Liver (tissue), 3 donors: Measurements from ENCODE around the gene KDM7A.

Experiments
- EGR1 ChIP-seq, 2 donors: IDR thresholded peaks; 2 replicates each; pipeline ENCODE4 v1.6.1; 2016 to 2018; ENCODE audit warnings: antibody characterized with exemption in 2 of 2, low read depth in 2 of 2
- FOXA2 ChIP-seq: IDR thresholded peaks from 2 replicates; pipeline ENCODE4 v1.6.1; 2016; ENCODE audit warnings: antibody characterized with exemption
- GABPA ChIP-seq, 2 donors: IDR thresholded peaks in 1 of 2; conservative IDR thresholded peaks in 1 of 2; 2 replicates each; pipeline ENCODE4 v1.6.1; 2016; ENCODE audit warnings: antibody characterized with exemption in 2 of 2, mild to moderate bottlenecking in 1 of 2, moderate library complexity in 1 of 2
- JUND ChIP-seq, 2 donors: IDR thresholded peaks; 2 replicates each; pipeline ENCODE4 v1.6.1; 2016; ENCODE audit warnings: antibody characterized with exemption in 2 of 2
- NR2F2 ChIP-seq: IDR thresholded peaks from 2 replicates; pipeline ENCODE4 v1.6.1; 2016; ENCODE audit warnings: antibody characterized with exemption
- RAD21 ChIP-seq, 2 donors: IDR thresholded peaks; 2 replicates each; pipeline ENCODE4 v1.6.1; 2016; ENCODE audit warnings: antibody characterized with exemption in 2 of 2, mild to moderate bottlenecking in 2 of 2
- RXRA ChIP-seq, 2 donors: IDR thresholded peaks; 2 replicates each; pipeline ENCODE4 v1.6.1; 2017 to 2018; ENCODE audit warnings: antibody characterized with exemption in 2 of 2, mild to moderate bottlenecking in 1 of 2
- SP1 ChIP-seq: IDR thresholded peaks from 2 replicates; pipeline ENCODE4 v1.6.1; 2018; ENCODE audit warnings: antibody characterized with exemption, mild to moderate bottlenecking
- YY1 ChIP-seq: IDR thresholded peaks from 2 replicates; pipeline ENCODE4 v1.6.1; 2016; ENCODE audit warnings: antibody characterized with exemption, mild to moderate bottlenecking
- TF ChIP-seq, protein P1 (sequence below): IDR thresholded peaks from 2 replicates; pipeline ENCODE4 v1.6.1; 2016; ENCODE audit warnings: antibody characterized with exemption
- TF ChIP-seq, protein P2 (sequence below): fragments of 150-350 bp; IDR thresholded peaks from 2 replicates; pipeline ENCODE4 v1.5.1; 2017; ENCODE audit warnings: improper control_type of control experiment, low read depth, low read length; ENCODE audit not compliant: missing input control
- TF ChIP-seq, protein P3 (sequence below): IDR thresholded peaks from 2 replicates; pipeline ENCODE4 v1.6.1; 2016; ENCODE audit warnings: antibody characterized with exemption
- TF ChIP-seq, protein P4 (sequence below): IDR thresholded peaks from 2 replicates; pipeline ENCODE4 v1.6.1; 2016; ENCODE audit warnings: antibody characterized with exemption
- TF ChIP-seq, protein P5 (sequence below): IDR thresholded peaks from 2 replicates; pipeline ENCODE4 v1.6.1; 2016; ENCODE audit warnings: antibody characterized with exemption, mild to moderate bottlenecking
- donor health status: healthy.
- donor health status: healthy.

DNA sequence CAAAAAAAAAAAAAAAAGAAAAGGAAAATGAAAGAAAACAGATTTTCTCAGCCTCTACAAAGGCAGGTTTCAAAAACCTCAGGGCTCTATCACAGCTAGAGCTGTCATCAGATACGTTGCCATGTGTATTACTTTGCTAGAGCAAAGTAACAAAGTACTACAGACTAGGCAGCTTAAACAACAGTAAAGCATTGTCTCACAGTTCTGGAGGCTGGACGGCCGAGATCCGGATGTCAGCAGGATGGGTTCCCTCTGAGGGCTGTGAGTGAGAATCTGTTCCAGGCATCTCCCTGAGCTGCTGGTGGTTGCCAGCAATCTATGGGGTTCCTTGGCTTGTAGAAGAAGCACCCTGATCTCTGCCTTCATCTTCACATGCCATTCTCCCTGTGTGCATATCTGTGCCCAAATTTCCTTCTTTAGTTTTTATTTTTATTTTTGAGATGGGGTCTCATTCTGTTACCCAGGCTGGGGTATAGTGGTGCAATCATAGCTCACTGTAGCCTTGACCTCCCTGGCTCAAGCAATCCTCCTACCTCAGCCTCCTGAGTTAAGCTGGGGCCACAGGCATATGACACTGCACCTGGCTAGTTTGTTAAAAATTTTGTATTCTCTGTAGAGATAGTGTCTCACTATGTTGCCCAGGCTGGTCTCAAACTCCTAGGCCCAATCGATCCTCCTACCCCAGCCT is 48.9 kb upstream of the KDM7A start:
- no peak for TF ChIP-seq RAD21 (IDR thresholded peaks at IDR 0.05)
- TF ChIP-seq, protein P1, sequence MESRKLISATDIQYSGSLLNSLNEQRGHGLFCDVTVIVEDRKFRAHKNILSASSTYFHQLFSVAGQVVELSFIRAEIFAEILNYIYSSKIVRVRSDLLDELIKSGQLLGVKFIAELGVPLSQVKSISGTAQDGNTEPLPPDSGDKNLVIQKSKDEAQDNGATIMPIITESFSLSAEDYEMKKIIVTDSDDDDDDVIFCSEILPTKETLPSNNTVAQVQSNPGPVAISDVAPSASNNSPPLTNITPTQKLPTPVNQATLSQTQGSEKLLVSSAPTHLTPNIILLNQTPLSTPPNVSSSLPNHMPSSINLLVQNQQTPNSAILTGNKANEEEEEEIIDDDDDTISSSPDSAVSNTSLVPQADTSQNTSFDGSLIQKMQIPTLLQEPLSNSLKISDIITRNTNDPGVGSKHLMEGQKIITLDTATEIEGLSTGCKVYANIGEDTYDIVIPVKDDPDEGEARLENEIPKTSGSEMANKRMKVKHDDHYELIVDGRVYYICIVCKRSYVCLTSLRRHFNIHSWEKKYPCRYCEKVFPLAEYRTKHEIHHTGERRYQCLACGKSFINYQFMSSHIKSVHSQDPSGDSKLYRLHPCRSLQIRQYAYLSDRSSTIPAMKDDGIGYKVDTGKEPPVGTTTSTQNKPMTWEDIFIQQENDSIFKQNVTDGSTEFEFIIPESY, result no peak
- no peak for TF ChIP-seq FOXA2
- TF ChIP-seq, protein P2, sequence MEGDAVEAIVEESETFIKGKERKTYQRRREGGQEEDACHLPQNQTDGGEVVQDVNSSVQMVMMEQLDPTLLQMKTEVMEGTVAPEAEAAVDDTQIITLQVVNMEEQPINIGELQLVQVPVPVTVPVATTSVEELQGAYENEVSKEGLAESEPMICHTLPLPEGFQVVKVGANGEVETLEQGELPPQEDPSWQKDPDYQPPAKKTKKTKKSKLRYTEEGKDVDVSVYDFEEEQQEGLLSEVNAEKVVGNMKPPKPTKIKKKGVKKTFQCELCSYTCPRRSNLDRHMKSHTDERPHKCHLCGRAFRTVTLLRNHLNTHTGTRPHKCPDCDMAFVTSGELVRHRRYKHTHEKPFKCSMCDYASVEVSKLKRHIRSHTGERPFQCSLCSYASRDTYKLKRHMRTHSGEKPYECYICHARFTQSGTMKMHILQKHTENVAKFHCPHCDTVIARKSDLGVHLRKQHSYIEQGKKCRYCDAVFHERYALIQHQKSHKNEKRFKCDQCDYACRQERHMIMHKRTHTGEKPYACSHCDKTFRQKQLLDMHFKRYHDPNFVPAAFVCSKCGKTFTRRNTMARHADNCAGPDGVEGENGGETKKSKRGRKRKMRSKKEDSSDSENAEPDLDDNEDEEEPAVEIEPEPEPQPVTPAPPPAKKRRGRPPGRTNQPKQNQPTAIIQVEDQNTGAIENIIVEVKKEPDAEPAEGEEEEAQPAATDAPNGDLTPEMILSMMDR, result no peak
- TF ChIP-seq, protein P3, sequence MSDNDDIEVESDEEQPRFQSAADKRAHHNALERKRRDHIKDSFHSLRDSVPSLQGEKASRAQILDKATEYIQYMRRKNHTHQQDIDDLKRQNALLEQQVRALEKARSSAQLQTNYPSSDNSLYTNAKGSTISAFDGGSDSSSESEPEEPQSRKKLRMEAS, result no peak
- TF ChIP-seq EGR1 (IDR thresholded peaks at IDR 0.05; ENCODE audit: low read depth in 2 of 2), result no peak
- TF ChIP-seq YY1, result no peak
- no peak for TF ChIP-seq RXRA (IDR thresholded peaks at IDR 0.05)
- TF ChIP-seq, protein P4, sequence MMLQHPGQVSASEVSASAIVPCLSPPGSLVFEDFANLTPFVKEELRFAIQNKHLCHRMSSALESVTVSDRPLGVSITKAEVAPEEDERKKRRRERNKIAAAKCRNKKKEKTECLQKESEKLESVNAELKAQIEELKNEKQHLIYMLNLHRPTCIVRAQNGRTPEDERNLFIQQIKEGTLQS, result no peak
- no peak for TF ChIP-seq SP1
- TF ChIP-seq, protein P5, sequence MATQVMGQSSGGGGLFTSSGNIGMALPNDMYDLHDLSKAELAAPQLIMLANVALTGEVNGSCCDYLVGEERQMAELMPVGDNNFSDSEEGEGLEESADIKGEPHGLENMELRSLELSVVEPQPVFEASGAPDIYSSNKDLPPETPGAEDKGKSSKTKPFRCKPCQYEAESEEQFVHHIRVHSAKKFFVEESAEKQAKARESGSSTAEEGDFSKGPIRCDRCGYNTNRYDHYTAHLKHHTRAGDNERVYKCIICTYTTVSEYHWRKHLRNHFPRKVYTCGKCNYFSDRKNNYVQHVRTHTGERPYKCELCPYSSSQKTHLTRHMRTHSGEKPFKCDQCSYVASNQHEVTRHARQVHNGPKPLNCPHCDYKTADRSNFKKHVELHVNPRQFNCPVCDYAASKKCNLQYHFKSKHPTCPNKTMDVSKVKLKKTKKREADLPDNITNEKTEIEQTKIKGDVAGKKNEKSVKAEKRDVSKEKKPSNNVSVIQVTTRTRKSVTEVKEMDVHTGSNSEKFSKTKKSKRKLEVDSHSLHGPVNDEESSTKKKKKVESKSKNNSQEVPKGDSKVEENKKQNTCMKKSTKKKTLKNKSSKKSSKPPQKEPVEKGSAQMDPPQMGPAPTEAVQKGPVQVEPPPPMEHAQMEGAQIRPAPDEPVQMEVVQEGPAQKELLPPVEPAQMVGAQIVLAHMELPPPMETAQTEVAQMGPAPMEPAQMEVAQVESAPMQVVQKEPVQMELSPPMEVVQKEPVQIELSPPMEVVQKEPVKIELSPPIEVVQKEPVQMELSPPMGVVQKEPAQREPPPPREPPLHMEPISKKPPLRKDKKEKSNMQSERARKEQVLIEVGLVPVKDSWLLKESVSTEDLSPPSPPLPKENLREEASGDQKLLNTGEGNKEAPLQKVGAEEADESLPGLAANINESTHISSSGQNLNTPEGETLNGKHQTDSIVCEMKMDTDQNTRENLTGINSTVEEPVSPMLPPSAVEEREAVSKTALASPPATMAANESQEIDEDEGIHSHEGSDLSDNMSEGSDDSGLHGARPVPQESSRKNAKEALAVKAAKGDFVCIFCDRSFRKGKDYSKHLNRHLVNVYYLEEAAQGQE, result no peak
- TF ChIP-seq NR2F2, result no peak
- no peak for TF ChIP-seq JUND (IDR thresholded peaks at IDR 0.05)
- no peak for TF ChIP-seq GABPA (IDR thresholded peaks at IDR 0.05 in 1 of 2, conservative IDR thresholded peaks at IDR 0.05 in 1 of 2)
